ENCODE measurements around the gene TAC4.

TAC4 gene

GRCh38 chr17:49820773-49821172 is 27.1 kb downstream of the TAC4 start:
- TF ChIP-seq CTCF (IDR thresholded peaks at IDR 0.05) (no peak), ZFX (IDR thresholded peaks at IDR 0.05; ENCODE audit: borderline replicate concordance) (no peak)
- H3K27ac ChIP-seq: no peak overlapping the region

- 0 out of 2 replicates have a peak overlapping the region, but pooled peaks have one; percentile 5 for H3K27ac ChIP-seq
- TF ChIP-seq CTCF (IDR thresholded peaks at IDR 0.05): no peak
- TF ChIP-seq ZFX (IDR thresholded peaks at IDR 0.05; ENCODE audit: borderline replicate concordance): no peak
Measured at GRCh38 chr17:49819651-49820050, 28.2 kb downstream of the TAC4 start.

DNA sequence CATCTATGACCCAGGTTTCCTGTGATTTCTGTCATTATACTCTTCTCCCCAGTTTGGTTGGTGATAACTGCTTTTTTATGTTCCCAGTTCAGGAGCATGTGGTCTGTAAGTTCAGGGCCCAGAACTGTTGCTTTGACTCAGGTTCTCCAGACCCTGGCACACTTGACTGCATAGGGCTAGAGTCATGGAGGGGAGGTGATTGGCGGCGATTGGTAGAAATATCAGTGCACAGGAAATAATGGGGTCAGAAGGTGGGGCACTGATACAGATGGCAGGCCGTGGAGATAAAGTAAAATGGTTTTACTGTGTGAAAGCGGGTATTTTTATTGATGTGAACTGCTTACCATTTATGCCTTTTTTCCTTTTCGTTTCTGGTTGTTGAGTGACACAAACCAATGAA is 28.7 kb downstream of the TAC4 start:
- TF ChIP-seq CTCF (IDR thresholded peaks at IDR 0.05) (no peak), ZFX (IDR thresholded peaks at IDR 0.05; ENCODE audit: borderline replicate concordance) (no peak)
- no peak overlapping the region for H3K27ac ChIP-seq

- H3K27ac ChIP-seq: no peak overlapping the region
- TF ChIP-seq CTCF (IDR thresholded peaks at IDR 0.05): no peak
- TF ChIP-seq ZFX (IDR thresholded peaks at IDR 0.05; ENCODE audit: borderline replicate concordance): no peak
Measured at GRCh38 chr17:49817993-49818392, 29.9 kb downstream of the TAC4 start.

GRCh38 chr17:49815761-49816281 is 32.0 kb downstream of the TAC4 start:
- H3K27ac ChIP-seq: no peak overlapping the region
- TF ChIP-seq ZFX (IDR thresholded peaks at IDR 0.05; ENCODE audit: borderline replicate concordance): no peak
- no peak for TF ChIP-seq CTCF (IDR thresholded peaks at IDR 0.05)

- H3K27ac ChIP-seq: no peak overlapping the region
- TF ChIP-seq CTCF (IDR thresholded peaks at IDR 0.05): no peak
- TF ChIP-seq ZFX (IDR thresholded peaks at IDR 0.05; ENCODE audit: borderline replicate concordance): no peak
Measured at GRCh38 chr17:49814781-49815529, 32.9 kb downstream of the TAC4 start.

- no peak overlapping the region for H3K27ac ChIP-seq
- TF ChIP-seq CTCF (IDR thresholded peaks at IDR 0.05): no peak
Measured at GRCh38 chr17:49809056-49809455, 38.8 kb downstream of the TAC4 start.
